HG02798 (cell line): ENCODE results near the gene SNX14.
A peak's percentile ranks its signal among the peaks of the same experiment; 100 is the strongest.
"Not testable (repeated sequence)": the region's sequence is repeated elsewhere in the genome, so short reads cannot be mapped to it uniquely, and the experiment has no call there.

ENCODE experiments used
- ATAC-seq: cut with Tn5 transposase; IDR thresholded peaks from one replicate; pipeline ENCODE4 v1.9.1; 2021; ENCODE audit warnings: mild to moderate bottlenecking; ENCODE audit not compliant: unreplicated experiment, poor library complexity

The SNX14 gene, protein sequence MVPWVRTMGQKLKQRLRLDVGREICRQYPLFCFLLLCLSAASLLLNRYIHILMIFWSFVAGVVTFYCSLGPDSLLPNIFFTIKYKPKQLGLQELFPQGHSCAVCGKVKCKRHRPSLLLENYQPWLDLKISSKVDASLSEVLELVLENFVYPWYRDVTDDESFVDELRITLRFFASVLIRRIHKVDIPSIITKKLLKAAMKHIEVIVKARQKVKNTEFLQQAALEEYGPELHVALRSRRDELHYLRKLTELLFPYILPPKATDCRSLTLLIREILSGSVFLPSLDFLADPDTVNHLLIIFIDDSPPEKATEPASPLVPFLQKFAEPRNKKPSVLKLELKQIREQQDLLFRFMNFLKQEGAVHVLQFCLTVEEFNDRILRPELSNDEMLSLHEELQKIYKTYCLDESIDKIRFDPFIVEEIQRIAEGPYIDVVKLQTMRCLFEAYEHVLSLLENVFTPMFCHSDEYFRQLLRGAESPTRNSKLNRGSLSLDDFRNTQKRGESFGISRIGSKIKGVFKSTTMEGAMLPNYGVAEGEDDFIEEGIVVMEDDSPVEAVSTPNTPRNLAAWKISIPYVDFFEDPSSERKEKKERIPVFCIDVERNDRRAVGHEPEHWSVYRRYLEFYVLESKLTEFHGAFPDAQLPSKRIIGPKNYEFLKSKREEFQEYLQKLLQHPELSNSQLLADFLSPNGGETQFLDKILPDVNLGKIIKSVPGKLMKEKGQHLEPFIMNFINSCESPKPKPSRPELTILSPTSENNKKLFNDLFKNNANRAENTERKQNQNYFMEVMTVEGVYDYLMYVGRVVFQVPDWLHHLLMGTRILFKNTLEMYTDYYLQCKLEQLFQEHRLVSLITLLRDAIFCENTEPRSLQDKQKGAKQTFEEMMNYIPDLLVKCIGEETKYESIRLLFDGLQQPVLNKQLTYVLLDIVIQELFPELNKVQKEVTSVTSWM

DNA sequence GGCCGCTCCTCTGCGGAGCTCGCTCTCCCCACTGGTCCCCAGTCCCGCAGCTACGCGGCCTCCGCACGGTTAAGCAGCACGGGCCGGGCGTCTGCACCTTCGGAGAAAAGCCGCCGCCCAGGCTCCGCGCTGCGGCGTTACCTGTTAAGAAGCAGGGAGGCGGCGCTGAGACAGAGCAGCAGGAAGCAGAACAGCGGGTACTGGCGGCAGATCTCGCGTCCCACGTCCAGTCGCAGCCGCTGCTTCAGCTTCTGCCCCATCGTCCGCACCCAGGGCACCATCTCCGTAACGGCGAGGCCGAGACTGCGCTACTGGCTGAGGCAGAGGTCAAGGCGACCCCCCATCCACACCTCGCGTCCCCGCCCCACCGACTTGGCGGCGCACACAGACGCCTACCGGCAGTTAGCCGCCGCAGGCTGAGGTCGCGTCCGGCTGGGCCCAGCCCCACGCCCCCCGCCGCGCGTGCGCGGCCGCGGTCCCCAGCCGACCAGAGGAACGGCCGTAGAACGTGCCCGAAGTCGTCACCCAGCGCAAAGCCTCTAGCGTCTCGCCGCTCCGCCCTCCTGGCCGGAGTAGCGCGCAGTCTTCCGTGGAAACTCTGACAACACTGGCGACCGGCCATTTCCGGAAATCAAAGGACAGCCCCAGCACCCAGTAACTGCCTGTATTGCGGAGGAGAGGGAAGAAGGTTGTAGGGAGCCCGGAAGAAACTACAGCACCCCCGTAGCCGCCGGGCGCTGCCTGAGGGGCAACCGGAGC is at the start of gene SNX14:
Gene SNX14 (minus strand): TSS at position 421 of the 759 bp plus-strand sequence. CDS start 140 bp downstream, at position 281.
- ATAC-seq = peak; percentile 90

DNA sequence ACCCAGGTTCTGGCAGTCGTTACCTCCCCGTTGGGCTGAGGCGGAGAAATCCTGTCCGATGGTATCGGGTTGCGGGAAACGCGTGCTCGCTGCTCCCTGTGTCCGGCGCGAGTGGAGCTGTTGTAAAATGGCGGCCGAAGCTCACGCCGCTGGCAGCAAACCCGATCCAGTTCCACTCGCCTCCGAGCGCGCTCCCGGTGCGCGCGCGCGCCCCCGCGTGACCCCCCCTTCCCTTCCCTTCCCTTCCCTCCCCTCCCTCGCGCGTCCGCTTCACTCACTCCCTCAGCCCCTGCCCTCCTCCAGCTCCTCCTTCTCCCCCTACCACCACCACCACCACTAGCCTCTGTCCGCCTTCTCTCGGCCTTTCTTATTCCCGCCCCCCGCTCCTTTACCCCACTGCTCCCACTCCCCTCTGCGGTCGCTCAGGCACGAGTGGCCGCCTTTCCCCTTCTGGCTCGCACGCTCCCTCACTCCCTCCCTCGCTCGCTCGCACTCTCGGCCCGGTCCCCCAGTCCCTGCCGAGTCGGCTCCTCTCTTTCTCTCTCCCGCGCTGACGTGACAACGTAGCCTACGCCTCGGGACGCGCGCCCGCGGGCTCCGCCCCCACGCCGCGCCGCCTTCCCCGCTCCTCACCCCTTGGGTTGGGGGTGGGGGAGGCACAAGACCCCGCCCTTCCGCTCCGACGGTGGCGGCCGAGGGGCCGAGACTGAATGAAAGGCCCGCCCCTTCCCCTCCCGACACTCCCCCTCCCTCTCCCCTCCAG is 49.3 kb upstream of the SNX14 start, which contains the start of gene SYNCRIP:
Gene SYNCRIP (minus strand): TSS at position 113 of the 763 bp plus-strand sequence. CDS start 1,447 bp downstream, outside the sequence.
- ATAC-seq = peak; percentile 79

DNA sequence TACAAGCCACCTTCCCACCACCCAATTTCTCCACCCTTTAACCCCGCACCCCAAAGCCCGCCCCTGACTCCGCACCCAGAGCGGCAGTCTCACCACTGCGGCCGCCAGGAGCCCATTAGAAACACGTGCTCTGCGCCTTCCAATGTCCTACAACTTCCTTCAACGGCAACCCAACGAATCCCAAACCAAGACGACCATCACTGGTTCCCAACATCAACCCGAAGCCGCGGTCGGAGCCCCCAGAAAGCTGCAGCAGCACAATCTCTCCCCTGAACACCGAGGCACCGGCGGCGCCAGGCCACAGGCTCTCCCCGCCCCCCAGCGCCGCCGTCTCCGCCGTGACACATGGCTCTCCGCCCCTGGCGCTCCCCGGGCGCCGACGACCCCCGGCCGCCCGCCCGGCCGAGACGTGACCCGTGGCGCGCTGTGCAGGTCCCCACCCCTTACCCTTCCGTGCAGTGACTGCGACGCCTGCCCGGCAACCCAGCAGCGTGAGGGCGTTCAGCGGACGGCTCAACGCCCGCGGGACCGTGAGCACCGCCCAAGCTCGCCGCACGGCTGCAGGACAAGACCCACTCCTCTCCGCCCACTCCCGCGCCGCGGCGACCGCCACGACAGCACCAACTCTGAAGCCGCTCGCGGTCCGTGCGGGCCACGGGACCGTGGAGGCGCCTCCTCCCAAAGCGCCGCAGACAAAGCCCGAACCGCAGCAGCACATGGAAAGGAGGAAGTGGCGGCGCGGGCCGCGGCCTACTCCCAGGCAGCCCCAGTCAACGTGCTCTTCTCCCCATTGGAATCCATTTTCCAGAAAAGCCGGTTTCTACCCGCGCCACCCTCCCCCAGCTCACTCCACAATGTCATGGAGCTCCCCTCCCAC is 48.5 kb upstream of the SNX14 start:
- no peak for ATAC-seq

DNA sequence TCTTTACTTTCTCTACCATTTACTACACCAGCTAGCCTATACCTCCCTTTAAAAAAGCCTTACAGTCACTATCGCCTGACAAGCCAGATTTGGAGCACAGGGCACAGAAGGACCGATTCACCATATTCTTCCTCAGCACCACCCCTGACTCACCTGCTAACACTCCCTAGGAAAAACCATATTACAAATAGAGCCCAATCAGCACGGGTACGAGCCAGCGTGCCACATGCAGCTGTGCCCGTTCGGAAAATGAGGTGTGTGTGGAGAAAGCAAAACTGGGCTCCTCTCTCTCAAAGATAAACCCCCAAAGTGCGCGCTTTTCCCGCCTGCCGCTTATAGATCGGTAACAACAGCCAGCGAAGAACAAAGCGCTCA is 47.9 kb upstream of the SNX14 start:
- no peak for ATAC-seq

DNA sequence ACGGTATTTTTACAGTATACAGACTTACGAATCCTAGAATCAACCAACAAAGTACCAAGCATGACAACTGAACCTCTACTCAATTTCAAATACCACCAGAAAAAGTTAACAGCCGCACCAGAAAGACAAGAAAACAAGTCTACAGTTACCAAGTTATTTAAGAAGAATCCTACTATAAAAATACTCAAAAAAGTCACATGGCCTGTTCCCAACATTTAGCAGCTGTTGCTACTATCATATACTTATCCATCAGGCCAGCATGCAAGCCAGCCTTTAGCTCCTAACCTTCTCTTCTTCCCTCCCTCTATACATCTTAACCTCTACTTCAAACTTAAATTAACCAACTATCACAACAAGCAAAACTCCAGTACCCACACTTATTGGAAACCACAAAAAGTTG is 47.2 kb upstream of the SNX14 start:
- no peak for ATAC-seq

DNA sequence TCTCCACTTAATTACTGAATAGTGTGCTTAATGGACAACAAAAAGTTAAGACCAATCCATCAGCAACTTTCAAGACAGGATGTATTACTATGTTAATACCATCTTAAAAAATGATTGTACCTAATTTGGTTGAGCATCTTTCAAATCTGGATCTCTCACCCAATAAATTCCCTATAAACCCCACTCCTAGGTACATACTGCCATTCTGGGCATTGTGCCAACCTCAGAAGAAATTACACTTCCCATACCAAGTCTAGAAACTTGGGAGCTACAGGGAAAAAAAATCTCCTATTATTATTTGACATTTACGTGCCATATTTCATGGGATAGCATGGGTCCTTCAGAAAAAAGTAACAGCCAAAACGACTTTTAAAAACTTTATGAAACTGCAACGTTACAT is 43.9 kb upstream of the SNX14 start:
- ATAC-seq = no peak

DNA sequence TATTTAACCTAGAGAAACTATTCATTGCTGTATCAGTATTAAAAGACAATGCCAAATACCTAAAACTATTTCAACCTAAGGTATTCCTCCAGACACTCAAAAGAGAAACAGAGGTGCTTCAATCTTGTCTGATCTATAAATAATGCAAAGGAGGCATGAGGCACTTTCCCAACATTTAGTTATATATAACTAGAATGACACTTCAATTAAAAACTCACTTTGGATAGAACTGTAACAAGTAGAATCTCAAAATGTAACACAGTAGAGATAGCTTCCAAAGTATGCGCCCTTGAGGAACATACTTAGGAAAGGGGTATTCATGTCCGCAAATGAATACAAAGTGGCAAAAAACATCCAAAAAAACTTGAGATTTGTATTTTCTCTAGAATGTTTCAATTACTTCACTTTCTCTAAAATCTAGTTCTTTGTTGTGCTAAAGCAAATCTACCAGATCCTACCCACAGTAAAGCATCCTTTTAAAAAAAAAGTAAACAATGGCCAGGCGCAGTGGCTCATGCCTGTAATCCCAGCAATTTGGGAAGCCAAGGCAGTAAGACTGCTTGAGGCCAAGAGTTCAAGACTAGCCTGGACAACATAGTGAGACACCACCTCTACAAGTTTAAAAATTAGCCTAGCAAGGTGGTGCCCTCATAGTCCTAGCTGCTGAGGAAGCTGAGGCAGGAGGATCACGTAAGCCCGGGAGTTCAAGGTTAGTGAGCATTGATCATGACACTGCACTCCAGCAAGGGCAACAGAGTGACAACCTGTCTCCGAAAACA is 38.7 kb upstream of the SNX14 start:
- ATAC-seq = no peak

DNA sequence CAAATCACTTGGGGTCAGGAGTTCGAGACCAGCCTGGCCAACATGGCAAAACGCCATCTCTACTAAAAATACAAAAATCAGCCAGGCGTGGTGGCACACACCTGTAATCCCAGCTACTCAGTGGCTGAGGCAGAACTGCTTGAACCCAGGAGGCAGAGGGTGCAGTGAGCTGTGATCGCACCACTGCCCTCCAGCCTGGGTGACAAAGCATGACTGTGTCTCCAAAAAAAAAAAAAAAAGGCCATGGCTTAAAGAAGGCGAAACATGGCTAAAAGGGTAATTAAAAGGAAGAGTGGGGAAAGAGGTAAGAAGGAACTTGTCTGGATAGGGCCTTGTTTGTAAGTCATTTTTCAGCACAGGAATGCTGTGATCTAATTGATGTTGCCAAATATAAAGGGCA is 37.5 kb upstream of the SNX14 start:
- ATAC-seq = not testable (repeated sequence)

DNA sequence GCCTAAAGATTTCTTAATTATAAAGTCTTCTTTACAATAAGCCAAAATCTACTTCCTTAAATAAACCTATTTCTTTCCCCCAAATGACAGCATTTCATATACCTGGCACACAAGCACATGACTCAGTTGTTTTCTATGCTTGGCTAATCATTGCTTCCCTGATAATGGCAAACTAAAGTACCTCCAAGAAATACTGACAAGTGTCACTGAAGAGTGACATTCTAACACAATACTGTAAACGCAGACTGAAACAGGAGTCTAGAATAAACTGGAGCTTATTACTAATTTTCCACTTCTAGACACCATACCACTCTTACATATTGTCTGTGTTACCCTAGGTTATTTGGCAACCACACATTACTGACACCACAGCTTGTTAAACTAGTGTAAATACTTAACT is 34.7 kb upstream of the SNX14 start:
- ATAC-seq = no peak

DNA sequence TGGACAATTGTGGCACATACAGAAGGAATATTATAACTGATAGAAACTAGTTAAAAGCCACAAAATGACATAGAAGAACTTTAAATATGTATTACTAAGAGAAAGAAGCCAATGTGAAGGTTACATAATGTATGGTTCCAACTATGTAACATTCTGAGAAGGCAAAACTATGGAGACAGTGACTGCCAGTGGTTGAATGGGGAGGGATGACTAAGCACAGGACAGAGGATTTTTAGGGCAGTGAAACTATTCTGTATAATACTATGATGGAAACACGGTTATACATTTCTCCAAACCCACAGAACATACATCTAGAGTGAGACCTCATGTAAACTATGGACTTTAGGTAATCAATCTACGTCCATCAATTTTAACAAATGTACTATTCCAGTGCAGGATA is 26.6 kb upstream of the SNX14 start:
- no peak for ATAC-seq

DNA sequence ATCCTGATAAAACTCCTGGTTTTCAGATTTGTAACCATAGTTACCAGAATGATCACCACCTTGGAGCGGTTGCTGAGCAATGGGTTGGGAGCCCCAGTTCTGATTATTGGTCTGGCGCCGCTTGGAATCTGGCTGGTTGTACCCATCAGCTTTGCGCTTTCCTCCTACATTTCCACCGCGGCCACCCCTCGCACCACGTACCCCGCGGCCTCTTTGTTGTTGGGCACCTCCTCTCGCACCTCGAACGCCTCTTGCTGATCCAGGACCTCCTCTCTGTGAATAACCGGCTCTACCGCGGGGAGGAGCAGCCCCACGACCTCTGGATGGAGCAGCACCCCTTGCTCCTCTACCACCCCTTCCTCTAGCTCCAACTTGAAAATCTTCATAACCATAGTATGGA is 21.1 kb upstream of the SNX14 start:
- ATAC-seq = no peak

DNA sequence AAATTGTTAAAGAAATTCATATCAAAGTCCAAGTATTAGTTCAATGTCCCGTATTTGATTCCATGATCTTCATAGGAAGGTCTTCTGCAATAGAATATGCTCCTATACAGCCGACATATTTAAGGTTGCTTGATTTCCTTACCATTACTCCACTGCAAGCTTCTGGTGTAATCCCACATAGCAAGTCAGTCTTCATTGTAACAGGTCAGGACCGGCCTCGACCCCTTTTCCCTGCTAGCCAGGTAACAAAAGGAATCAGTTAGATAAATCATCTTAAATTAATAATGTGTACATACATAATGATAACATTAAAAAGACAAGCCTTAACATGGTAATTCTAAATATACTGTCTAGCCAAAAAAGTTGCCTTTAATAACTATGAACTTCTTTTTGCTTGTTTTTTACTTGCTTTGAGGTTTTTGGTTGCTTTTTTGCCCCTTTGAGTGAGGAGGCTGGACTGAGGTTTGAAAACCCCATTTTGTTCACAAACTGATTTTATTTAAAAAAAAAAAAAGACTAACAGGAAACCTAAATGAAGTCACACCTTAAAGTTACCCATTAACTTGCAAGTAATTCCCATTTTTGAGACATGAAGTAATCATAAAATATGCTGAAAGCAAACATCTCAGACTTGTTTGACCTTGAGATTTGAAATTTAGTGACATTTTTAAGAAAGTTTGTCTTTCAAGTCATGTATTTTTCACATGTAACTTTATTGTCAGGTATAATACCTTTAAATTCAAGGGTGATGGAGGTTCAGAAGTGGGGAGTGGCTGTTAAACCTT is 19.2 kb upstream of the SNX14 start:
- no peak for ATAC-seq

DNA sequence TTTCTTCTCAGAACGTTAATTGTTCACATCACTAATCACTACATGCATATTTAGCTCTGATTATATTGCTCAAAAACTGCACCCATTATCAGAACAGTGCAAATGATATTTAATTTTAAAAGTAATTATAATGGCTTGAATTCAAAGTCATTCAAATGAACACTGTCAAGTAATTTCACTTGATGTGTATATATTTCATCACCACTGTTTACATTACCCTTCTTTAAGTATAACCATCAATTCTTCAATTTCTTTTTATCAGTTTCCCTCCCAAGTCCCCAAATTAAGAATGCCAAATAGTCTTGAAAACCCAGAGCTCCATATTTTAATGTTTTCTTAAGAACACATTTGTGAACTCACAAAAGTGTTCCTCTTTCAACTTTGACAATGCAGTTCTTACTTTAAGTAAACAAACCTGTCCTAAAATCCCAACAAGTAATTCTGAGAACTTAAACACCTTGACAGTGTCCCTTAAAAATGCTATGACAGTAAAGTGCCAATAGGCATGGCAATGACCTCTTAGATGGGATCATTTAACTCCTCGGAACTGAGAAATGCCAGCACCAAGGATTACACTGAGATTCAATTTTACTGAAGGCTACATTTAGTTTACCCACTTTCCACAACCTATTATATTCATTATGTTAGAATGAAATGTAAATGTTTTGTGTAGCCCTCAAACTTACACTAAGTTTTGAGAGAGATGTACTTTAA is 16.7 kb upstream of the SNX14 start:
- ATAC-seq = no peak

DNA sequence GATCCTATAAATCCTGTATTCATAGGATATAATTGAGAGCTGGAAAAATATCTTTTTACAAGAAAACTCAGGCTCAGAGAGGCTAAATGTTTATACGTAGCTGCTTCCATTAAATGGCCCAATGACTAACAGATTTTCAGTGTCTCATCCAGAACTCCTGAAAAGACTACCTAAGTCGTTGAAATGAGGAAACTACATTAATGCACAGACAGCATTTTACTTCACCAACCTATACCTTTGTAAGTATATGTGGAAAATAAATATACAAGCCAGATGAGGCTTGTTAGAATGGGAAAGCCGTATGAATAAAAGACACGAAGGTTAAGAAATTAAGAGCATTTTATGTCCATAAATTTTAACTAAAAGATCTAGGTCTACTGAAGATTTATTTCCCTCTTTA is 8.4 kb upstream of the SNX14 start:
- ATAC-seq = no peak

DNA sequence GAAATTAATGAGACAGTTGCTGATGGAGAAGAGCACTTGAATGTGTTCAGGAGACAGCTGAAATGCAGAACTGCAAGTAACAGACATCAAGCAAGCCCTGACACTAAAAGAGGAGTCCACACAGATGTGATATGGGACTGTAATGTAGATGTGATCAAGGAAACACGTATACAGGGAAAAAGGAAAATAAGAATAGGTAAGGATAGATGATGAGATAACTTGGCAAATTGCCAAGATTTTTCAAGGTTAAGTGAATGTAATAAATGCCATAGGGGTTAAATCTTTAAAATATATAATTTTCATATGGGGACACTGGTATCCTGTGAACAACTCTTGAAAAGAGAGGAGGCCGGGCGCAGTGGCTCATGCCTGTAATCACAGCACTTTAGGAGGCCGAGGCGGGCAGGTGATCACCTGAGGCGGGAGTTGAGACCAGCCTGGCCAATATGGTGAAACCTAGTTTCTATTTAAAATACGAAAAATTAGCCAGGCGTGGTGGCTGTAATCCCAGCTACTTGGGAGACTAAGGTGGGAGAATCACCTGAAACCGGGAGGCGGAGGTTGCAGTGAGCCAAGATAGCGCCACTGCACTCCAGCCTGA is 7.2 kb upstream of the SNX14 start:
- ATAC-seq = no peak

DNA sequence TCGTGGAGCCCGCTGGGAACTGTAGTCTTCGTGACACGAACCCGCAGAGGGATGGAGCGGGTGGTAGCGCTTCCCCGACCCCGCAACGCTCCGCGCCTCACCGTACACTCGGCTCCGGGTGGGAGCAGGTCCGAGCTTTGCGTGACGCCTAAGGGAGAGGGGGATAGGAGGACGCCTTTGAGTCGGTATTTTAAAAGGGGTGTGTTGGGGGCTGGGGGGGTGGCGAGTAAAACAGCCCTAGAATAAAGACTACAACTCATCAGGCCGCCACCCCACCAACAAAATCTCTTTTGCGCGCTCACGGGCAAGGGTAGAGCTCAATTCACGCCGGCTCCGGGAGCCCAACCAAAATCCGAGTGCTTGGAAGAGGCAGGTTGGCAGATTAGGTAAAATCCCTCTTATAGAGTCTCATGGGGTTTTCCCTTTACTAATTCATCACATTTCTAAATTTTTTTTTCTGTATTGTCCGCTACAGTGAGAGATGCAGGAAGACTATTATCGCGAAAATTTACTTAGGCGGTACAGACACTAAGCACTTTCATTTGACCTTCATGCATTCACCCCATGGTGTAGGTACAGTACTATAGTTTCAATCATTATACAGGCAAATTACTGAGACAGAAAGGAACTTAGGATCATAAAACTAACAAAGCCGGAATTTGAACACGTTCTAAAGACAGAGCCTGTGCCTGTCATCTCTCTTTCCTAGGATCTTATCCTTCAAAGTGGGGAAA is 706 bp upstream of the SNX14 start:
- ATAC-seq = peak; percentile 3
